Kidney epithelial cell (primary cell): ENCODE results near the gene CDC14B. TPM values are rescaled to one million over a fixed set of nuclear protein-coding genes. Genes with fewer than 3 reads are reported as not detected.

Experiments used
- DNase-seq: peaks from one replicate; pipeline ENCODE4 v3.0.0-alpha.2; 2010; ENCODE audit warnings: low read depth
- H3K27me3 ChIP-seq: 2 replicates; pipeline ENCODE4 v1.6.0; 2011; ENCODE audit warnings: low read length; ENCODE audit not compliant: control insufficient read depth, insufficient read depth
- H3K36me3 ChIP-seq: 2 replicates; pipeline ENCODE4 v1.5.1; 2011; ENCODE audit warnings: low read length; ENCODE audit not compliant: control insufficient read depth, insufficient read depth
- H3K4me3 ChIP-seq: 2 replicates; pipeline ENCODE4 v1.5.1; 2011; ENCODE audit warnings: low read depth, mild to moderate bottlenecking, control low read depth, low read length
- total RNA-seq: library from RNA; depleted of rRNA; stranded (reverse); fragments of >200 nt; gene quantifications from 2 replicates; pipeline ENCODE4 v1.2.3, GENCODE V29; 2015
- TF ChIP-seq, protein P1 (sequence below): IDR thresholded peaks from 2 replicates; pipeline ENCODE4 v1.5.1; 2011; ENCODE audit warnings: mild to moderate bottlenecking, moderate library complexity, low read length, control low read depth, inconsistent platforms; ENCODE audit not compliant: insufficient read depth, poor library complexity, severe bottlenecking

Gene CDC14B
- total RNA-seq, 1 donor from 2014 or later = 25.5 TPM

- TF ChIP-seq, protein P1, sequence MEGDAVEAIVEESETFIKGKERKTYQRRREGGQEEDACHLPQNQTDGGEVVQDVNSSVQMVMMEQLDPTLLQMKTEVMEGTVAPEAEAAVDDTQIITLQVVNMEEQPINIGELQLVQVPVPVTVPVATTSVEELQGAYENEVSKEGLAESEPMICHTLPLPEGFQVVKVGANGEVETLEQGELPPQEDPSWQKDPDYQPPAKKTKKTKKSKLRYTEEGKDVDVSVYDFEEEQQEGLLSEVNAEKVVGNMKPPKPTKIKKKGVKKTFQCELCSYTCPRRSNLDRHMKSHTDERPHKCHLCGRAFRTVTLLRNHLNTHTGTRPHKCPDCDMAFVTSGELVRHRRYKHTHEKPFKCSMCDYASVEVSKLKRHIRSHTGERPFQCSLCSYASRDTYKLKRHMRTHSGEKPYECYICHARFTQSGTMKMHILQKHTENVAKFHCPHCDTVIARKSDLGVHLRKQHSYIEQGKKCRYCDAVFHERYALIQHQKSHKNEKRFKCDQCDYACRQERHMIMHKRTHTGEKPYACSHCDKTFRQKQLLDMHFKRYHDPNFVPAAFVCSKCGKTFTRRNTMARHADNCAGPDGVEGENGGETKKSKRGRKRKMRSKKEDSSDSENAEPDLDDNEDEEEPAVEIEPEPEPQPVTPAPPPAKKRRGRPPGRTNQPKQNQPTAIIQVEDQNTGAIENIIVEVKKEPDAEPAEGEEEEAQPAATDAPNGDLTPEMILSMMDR = no peak
- no peak for DNase-seq
- no peaks in the 10 kb centered on the region for H3K27me3 ChIP-seq
- peak overlapping the region; percentile 73 for H3K4me3 ChIP-seq
- no peaks in the 10 kb centered on the region for H3K36me3 ChIP-seq
Measured at GRCh38 chr9:96620181-96620514, 505 bp upstream of the CDC14B start.

GRCh38 chr9:96619124-96619465 is 548 bp downstream of the CDC14B start:
- no peaks in the 10 kb centered on the region for H3K27me3 ChIP-seq
- H3K36me3 ChIP-seq = no peaks in the 10 kb centered on the region
- TF ChIP-seq, protein P1 = no peak
- H3K4me3 ChIP-seq = peak overlapping the region; percentile 73
- no peak for DNase-seq

GRCh38 chr9:96618209-96619123 is 1.2 kb downstream of the CDC14B start:
- no peaks in the 10 kb centered on the region for H3K36me3 ChIP-seq
- TF ChIP-seq, protein P1 = no peak
- DNase-seq = no peak

DNA sequence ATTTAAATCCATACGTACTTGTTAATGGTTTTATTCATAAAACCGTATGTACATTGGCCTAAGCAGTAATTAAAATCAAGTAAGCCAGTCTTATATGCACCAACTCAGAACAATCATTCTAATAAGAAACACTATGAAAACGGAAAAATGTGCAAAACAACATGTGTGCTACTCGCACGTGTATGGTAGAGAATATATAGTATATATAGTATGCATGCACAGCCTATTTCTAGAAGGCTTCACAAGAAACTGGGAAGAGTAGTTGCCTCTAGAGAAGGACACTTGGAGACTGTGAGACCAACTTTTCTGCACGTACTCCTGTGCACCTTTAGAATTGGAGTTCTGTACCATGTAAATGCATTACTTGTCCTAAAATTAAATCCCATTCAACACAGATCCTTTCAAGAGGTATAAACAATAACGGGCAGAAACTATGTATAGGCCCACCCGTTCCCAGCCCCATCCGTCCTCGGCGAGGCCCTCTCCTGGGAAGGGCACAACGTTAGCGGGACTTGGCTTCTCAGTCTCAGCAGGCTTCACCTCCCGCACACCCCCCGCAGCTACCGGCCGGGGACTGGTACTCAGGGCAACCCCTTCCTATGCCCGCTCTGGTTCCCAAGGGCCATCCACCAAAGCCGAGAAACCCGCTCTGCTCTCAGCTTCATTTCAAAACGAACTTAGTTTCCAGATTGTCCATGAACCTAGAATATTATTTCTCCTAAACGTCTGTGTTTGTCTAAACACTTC is 2.0 kb downstream of the CDC14B start:
- no peak for DNase-seq
- Histone ChIP-seq H3K4me3 (peak overlapping the region; percentile 73), H3K36me3 (no peaks in the 10 kb centered on the region), H3K27me3 (no peaks in the 10 kb centered on the region)
- TF ChIP-seq, protein P1 = no peak

More at GRCh38 chr9:96618209-96619123, 1.2 kb downstream of the CDC14B start:
- H3K4me3 ChIP-seq = peak overlapping the region; percentile 73
- no peaks in the 10 kb centered on the region for H3K27me3 ChIP-seq

DNA sequence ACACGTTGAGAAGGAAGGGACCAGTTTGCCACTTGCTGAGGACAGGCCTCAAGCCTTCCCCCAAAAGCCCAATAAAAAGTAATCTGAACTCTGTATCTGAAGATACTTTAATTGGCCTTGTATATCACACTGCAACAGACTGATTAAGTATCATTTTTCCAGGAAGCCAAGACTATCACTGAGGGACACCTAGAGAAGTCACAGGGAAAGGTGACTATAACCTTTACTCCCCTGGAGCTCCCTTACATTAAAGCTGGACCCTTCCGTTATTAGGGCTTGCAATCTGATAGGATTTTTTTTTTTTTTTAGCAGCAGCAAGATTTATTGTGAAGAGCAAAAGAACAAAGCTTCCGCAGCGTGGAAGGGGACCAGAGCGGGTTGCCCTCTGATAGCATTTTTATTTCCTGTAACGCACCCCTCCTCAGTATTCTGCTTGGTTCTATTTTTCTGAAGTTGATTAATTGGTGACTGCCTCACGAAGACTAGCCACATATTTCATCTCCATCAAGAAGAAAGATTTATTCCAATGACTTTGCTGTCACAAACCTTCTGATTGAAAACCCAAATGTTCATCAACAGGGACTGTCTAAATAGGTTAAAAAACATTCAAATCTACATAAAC is 2.7 kb downstream of the CDC14B start:
- no peaks in the 10 kb centered on the region for H3K36me3 ChIP-seq
- DNase-seq = no peak
- TF ChIP-seq, protein P1 = no peak
- no peak overlapping the region for H3K4me3 ChIP-seq
- no peaks in the 10 kb centered on the region for H3K27me3 ChIP-seq
